ENCODE results near the gene AGBL2.

The AGBL2 gene

GRCh38 chr11:47617417-47617809 is 97.8 kb downstream of the AGBL2 start:
- Histone ChIP-seq H3K4me1 (ENCODE audit: low read length) (peaks cover 26% of the 10 kb centered on the region), H3K4me3 (ENCODE audit: low read length) (no peak overlapping the region), H3K9ac (ENCODE audit: low read length) (no peak overlapping the region; the same call in 1 of the 2 replicates), H3K79me2 (ENCODE audit: low read length) (no peaks in the 10 kb centered on the region), H3K27me3 (replicated peaks; ENCODE audit: insufficient read depth, low read length) (no peaks in the 10 kb centered on the region), H2AFZ (ENCODE audit: low read length) (no peak overlapping the region), H3K4me2 (ENCODE audit: low read depth, low read length) (peak overlapping the region; percentile 61), H3K36me3 (replicated peaks; ENCODE audit: insufficient read depth, low read length) (no peaks in the 10 kb centered on the region; the same call in 1 of the 2 replicates), H3K9me3 (replicated peaks; ENCODE audit: insufficient read depth, low read length) (no peaks in the 10 kb centered on the region), H3K9me2 (replicated peaks; ENCODE audit: insufficient read depth, low read length) (no peaks in the 10 kb centered on the region), H3F3A (ENCODE audit: insufficient read depth, low read length) (peaks cover 11% of the 10 kb centered on the region; the same call in 1 of the 2 replicates), H3K27ac (ENCODE audit: low read length) (peak overlapping the region; percentile 47; the same call in 1 of the 2 replicates), H4K20me1 (ENCODE audit: insufficient read depth, low read length) (no peaks in the 10 kb centered on the region)
- TF ChIP-seq CTCF (IDR thresholded peaks at IDR 0.05; ENCODE audit: low read length) (no peak), EZH2 (optimal IDR thresholded peaks at IDR 0.05; ENCODE audit: low read depth, low read length) (no peak), EZH2phosphoT487 (IDR thresholded peaks at IDR 0.05; ENCODE audit: low read length) (no peak)
- peak; percentile 32 for DNase-seq

- H3K36me3 ChIP-seq (replicated peaks; ENCODE audit: insufficient read depth, low read length): no peaks in the 10 kb centered on the region; the same call in 1 of the 2 replicates
- no peak overlapping the region for H3K9ac ChIP-seq (ENCODE audit: low read length)
Measured at GRCh38 chr11:47616726-47617416, 98.3 kb downstream of the AGBL2 start.

GRCh38 chr11:47615249-47615648 is 99.9 kb downstream of the AGBL2 start:
- Histone ChIP-seq H3K4me1 (ENCODE audit: low read length) (peaks cover 42% of the 10 kb centered on the region), H3K4me3 (ENCODE audit: low read length) (no peak overlapping the region), H3K36me3 (replicated peaks; ENCODE audit: insufficient read depth, low read length) (no peaks in the 10 kb centered on the region), H4K20me1 (ENCODE audit: insufficient read depth, low read length) (no peaks in the 10 kb centered on the region), H2AFZ (ENCODE audit: low read length) (no peak overlapping the region), H3K9ac (ENCODE audit: low read length) (no peak overlapping the region), H3K79me2 (ENCODE audit: low read length) (no peaks in the 10 kb centered on the region), H3K27ac (ENCODE audit: low read length) (no peak overlapping the region), H3K9me3 (replicated peaks; ENCODE audit: insufficient read depth, low read length) (no peaks in the 10 kb centered on the region), H3F3A (ENCODE audit: insufficient read depth, low read length) (peaks cover 15% of the 10 kb centered on the region; the same call in 1 of the 2 replicates), H3K27me3 (replicated peaks; ENCODE audit: insufficient read depth, low read length) (no peaks in the 10 kb centered on the region), H3K4me2 (ENCODE audit: low read depth, low read length) (no peak overlapping the region), H3K9me2 (replicated peaks; ENCODE audit: insufficient read depth, low read length) (no peaks in the 10 kb centered on the region)
- no peak for DNase-seq
- no peak for TF ChIP-seq EZH2 (optimal IDR thresholded peaks at IDR 0.05; ENCODE audit: low read depth, low read length)

More at GRCh38 chr11:47616726-47617416, 98.3 kb downstream of the AGBL2 start:
- H4K20me1 ChIP-seq (ENCODE audit: insufficient read depth, low read length): no peaks in the 10 kb centered on the region
- no peaks in the 10 kb centered on the region for H3K9me3 ChIP-seq (replicated peaks; ENCODE audit: insufficient read depth, low read length)
- H3K27me3 ChIP-seq (replicated peaks; ENCODE audit: insufficient read depth, low read length): no peaks in the 10 kb centered on the region
- TF ChIP-seq CTCF (IDR thresholded peaks at IDR 0.05; ENCODE audit: low read length) (peak; percentile 81), EZH2 (optimal IDR thresholded peaks at IDR 0.05; ENCODE audit: low read depth, low read length) (no peak), EZH2phosphoT487 (IDR thresholded peaks at IDR 0.05; ENCODE audit: low read length) (no peak)
- H3K4me3 ChIP-seq (ENCODE audit: low read length): no peak overlapping the region
- peak overlapping the region; percentile 61; the same call in 1 of the 2 replicates for H3K4me2 ChIP-seq (ENCODE audit: low read depth, low read length)
- peaks cover 11% of the 10 kb centered on the region; the same call in 1 of the 2 replicates for H3F3A ChIP-seq (ENCODE audit: insufficient read depth, low read length)
- H3K79me2 ChIP-seq (ENCODE audit: low read length): no peaks in the 10 kb centered on the region
- H3K4me1 ChIP-seq (ENCODE audit: low read length): peaks cover 31% of the 10 kb centered on the region
- H3K27ac ChIP-seq (ENCODE audit: low read length): no peak overlapping the region; the same call in 1 of the 2 replicates
- DNase-seq: peak; percentile 43
- H2AFZ ChIP-seq (ENCODE audit: low read length): no peak overlapping the region
- H3K9me2 ChIP-seq (replicated peaks; ENCODE audit: insufficient read depth, low read length): no peaks in the 10 kb centered on the region

- Histone ChIP-seq H2AFZ (ENCODE audit: low read length) (no peak overlapping the region), H3K4me1 (ENCODE audit: low read length) (peaks cover 18% of the 10 kb centered on the region), H3K36me3 (replicated peaks; ENCODE audit: insufficient read depth, low read length) (no peaks in the 10 kb centered on the region), H3K4me3 (ENCODE audit: low read length) (no peak overlapping the region), H3F3A (ENCODE audit: insufficient read depth, low read length) (0 out of 2 replicates have a peak, but pooled peaks cover 4% of the 10 kb centered on the region), H3K4me2 (ENCODE audit: low read depth, low read length) (peak overlapping the region; percentile 35; the same call in 1 of the 2 replicates), H3K9me3 (replicated peaks; ENCODE audit: insufficient read depth, low read length) (no peaks in the 10 kb centered on the region), H3K27ac (ENCODE audit: low read length) (peak overlapping the region; percentile 15; the same call in 1 of the 2 replicates), H3K27me3 (replicated peaks; ENCODE audit: insufficient read depth, low read length) (no peaks in the 10 kb centered on the region), H4K20me1 (ENCODE audit: insufficient read depth, low read length) (no peaks in the 10 kb centered on the region), H3K79me2 (ENCODE audit: low read length) (no peaks in the 10 kb centered on the region), H3K9ac (ENCODE audit: low read length) (no peak overlapping the region), H3K9me2 (replicated peaks; ENCODE audit: insufficient read depth, low read length) (no peaks in the 10 kb centered on the region)
- no peak for TF ChIP-seq CTCF (IDR thresholded peaks at IDR 0.05; ENCODE audit: low read length)
- TF ChIP-seq EZH2phosphoT487 (IDR thresholded peaks at IDR 0.05; ENCODE audit: low read length): no peak
- TF ChIP-seq EZH2 (optimal IDR thresholded peaks at IDR 0.05; ENCODE audit: low read depth, low read length): no peak
- DNase-seq: peak; percentile 33
Measured at GRCh38 chr11:47611348-47611794, 103.8 kb downstream of the AGBL2 start.
